Fibroblast of skin of scalp (primary cell): ENCODE data around the gene COA8.
A peak's percentile ranks its signal among the peaks of the same experiment; 100 is the strongest.

ENCODE experiments used
- DNase-seq: peaks from one replicate; pipeline ENCODE4 v3.0.0-alpha.2; 2013

Gene COA8

GRCh38 chr14:103549361-103550311, 13.1 kb upstream of the COA8 start:
- DNase-seq, result no peak

DNA sequence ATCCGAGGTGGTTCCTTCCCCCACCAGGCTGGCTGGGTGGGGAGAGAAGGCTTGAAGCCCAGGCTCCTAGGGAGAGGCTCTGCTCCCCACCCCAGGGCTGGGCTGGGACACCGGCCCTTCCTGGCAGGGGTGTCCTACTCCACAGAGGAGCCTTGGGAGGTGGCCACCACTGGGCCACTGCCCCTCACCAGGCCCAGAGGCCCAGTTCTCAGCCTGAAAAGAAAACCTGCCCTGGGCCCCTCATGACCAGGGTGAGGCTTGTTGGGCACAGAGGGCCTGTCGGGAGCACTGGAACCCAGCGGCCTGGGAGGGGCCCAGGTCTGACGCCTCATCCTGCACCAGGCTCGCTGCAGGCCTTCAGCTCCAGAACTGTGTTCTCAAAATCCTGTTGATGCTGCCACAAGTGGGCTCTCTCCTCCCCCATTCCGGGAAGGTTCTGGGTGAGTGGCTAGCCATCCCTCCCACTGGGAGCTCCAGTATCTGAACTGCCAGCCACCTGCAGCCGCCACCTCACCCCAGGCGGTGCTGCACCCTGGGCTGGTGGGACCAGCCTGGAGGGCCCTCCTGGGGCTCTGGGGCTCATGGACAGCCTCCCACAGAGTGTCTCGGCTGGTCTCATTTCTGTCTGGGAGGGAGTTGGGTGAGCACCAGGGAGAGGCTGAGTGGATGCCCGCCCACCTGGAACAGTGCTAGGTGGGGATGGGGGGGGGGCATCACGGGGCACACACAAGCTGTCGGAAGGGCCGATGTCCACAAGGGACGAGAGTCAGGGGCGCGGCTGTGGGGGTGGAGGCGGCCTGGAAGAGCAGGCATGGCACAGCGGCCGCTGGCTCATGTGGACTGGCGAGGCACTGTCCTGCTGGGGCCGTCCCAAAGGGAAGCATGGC, 12.1 kb upstream of the COA8 start:
- no peak for DNase-seq

- no peak for DNase-seq
These were observed 11.4 kb upstream of the COA8 start for GRCh38 chr14:103551338-103551762.

DNA sequence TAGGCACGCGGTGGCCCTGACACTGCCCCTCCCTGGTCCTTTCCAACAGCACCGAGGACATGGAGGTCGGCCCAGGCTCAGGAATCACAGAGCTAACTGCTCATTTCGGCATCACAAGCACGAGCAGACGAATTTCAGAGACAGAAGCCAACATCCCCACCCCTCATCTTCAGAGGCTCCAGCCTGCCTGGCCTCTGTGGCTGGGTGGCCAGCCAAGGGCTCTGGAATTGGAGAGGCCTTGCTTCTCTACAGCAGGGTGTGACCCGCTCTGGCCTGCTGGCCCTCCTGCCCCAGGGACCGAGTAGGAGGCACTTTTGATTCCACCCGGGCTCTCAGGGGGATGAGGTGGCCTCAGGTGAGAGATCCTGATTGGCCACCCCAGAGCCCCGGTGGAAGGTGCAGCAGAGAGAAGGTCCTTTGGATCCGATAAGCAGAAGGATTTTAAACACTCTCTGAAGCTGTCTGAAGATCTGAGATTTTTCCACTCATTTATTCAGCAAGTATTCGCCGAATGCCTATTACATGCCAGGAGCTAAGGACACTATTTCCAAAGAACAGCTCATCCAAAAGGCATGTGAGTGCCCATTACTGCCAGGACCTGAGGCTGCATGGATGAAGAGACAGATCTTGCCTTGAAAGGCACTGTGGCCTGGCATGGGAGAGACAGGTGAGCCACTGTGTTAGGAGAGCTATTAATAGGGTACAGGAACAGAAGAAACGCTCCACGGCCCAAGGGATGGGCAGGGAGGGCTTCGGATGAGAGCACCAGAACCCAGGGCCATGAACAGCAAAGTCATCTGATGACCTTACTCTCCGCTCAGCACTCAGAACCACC, 10.5 kb upstream of the COA8 start:
- peak; percentile 41 for DNase-seq

- DNase-seq, result no peak
These were observed 9.9 kb upstream of the COA8 start for GRCh38 chr14:103552846-103553210.

DNA sequence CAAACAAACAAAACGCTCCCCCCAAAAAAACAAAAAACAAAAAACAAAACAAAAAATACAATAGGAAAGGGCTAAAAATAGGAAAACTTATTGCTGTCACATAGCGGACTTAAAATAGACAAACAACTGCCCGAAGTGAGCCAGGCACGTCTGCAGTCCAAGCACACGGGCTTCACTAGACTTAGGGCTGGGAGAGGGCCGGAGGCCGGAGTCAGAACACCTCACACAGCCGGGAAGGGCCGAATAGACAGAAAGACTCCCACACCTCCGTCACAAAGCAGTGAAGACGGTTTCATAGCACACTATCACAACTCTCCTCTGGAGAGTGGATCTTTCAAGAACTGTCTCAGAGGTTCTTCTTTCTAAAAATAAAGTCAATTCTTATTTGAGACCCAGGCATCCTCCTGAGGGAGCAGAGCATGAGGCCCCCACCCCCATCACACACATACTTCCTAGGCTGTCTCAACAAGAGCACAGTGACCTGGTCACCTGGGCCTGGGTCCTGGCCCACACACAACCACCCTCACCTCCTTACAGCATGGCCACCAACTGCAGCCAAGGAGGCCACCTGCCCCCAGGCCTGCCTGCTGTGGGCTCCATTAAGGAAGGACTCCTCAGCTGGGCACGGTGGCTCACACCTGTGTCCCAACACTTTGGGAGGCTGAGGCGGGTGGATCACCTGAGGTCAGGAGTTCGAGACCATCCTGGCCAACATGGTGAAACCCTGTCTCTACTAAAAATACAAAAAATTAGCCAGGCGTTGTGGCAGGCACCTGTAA, 7.0 kb upstream of the COA8 start:
- no peak for DNase-seq

GRCh38 chr14:103556946-103557758, 5.6 kb upstream of the COA8 start:
- no peak for DNase-seq

- DNase-seq, result no peak
These were observed 4.5 kb upstream of the COA8 start for GRCh38 chr14:103558071-103558882.

GRCh38 chr14:103559766-103560165, 3.0 kb upstream of the COA8 start:
- DNase-seq, result no peak

- no peak for DNase-seq
These were observed 2.1 kb upstream of the COA8 start for GRCh38 chr14:103560691-103561090.

DNA sequence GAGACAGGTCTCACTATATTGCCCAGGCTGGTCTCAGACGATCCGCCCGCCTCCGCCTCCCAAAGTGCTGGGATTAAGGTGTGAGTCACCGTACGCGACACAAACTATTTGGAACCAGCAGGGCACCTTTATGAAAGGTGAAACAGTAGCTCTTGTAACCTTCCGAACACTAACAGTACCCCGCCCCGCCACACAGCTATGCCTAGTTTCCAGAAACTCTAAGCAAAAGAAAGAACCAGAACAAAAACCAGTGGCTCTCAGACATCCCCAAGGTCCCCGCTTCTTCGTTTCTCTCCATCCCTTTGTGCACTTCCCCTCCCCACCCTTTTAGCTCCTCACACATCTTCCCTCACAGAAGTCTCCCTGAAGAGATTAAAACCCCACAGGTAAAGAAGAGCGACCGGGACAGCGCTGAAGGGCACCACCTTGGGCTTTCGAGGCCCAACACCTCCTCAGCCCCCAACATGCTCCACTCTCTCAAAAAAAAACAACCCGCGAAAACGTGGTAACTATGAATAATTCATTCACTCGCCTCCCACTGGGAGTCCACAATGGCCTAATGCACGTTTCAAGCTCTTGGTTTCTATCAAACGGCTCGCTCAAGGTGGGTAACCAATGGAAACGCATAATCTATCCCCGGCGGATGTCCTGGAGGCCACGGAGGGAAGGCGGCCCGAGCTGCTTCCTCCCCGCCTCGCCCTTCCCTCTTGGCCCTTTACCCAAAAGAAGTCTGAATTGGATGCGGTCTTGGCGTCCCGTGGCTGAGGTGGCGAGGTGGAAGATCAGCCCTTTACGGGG, 1.2 kb upstream of the COA8 start:
- DNase-seq, result peak; percentile 29

- peak; percentile 41 for DNase-seq
These were observed 656 bp upstream of the COA8 start for GRCh38 chr14:103562179-103562428.

GRCh38 chr14:103563226-103563620, 463 bp downstream of the COA8 start:
- DNase-seq, result no peak

GRCh38 chr14:103563844-103564505, 1.2 kb downstream of the COA8 start:
- DNase-seq, result no peak

DNA sequence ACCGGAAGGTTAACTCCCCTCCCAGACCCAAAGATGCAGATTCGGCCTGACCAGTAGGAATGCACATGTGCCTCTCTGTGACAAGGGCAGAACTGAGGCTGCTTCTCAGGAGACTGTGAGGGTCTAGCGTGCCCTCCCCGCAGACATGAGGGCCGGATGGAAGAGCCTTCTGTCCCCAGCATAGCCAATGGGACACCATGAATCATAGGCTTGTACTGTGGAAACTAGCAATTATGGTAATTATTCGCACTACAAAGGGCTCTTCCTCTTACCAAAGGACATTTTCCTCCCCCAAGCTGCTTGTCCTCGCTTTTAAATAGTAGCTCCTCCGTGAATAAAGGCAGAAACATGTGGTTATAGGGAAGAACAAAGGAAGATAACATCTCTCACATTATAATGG, 6.2 kb downstream of the COA8 start:
- DNase-seq, result no peak

DNA sequence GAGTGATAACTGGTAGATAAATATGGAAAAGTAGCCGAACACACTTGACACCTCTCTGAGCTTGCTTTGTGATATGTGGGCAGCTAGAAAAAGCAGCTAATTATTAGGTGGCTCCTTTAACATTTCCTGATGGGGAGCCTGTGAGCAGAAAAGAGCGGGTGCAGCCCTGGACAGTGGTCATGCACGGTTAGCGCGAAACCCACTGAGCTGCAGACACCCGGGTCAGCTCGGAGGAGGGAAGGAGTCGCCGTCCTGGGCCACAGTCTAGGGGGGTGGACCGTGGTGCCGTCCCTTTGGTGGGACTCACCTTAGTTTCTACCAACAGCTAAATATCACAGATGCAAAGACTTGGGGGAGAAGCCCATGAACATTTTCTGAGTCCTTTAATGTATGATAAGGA, 6.6 kb downstream of the COA8 start:
- no peak for DNase-seq

- no peak for DNase-seq
These were observed 11.3 kb downstream of the COA8 start for GRCh38 chr14:103574104-103574503.

DNA sequence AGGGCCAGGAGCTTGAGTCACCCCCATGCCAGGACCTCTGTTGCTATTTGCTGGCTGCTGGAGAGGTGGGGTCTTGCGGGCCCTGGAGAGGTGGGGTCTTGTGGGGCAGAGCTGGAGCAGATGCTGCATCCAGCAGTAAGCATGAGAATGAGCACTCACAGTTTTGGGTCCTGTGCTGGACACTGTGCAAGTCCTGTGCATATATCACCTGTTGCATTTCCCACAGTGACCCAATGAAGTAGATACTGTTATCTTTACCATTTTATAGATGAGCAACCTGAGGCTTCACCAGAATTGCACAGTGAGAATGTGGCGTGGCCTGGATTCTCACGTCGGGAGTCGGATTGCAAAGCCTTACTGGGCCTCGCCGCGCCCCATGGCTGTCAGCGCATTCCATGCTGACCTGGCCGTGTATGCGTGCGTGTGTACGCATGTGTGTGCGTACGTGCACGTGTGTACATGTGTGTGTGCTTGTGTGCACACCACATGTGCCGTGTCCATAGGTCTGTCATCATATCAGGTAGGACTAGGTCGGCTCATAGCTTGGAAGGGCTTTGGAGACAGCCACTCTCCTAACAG, 12.0 kb downstream of the COA8 start:
- no peak for DNase-seq
